Gastroesophageal sphincter (tissue), 3 donors: ENCODE results near the gene INAVA.
"Not testable (repeated sequence)": the region's sequence is repeated elsewhere in the genome, so short reads cannot be mapped to it uniquely, and the experiment has no call there.

Source experiments
- CTCF ChIP-seq, 4 experiments: fragments of 200-600 bp in 2 of 4; fragments of 450-650 bp in 2 of 4; sonication (generic) in 1 of 4; IDR thresholded peaks; one replicate each; pipeline ENCODE4 v1.5.1; 2017 to 2019; ENCODE audit warnings: antibody characterized with exemption in 4 of 4, mild to moderate bottlenecking in 2 of 4, moderate library complexity in 2 of 4
- EP300 ChIP-seq: sonication (generic); formaldehyde crosslinking; IDR thresholded peaks from one replicate; pipeline ENCODE4 v1.6.1; 2017; ENCODE audit warnings: antibody characterized with exemption, mild to moderate bottlenecking
- POLR2A ChIP-seq, 2 donors: fragments of 450-650 bp; IDR thresholded peaks; one replicate each; pipeline ENCODE4 v1.6.1; 2017; ENCODE audit warnings: antibody characterized with exemption in 2 of 2, mild to moderate bottlenecking in 2 of 2, moderate library complexity in 1 of 2
- POLR2AphosphoS5 ChIP-seq: sonication (generic); formaldehyde crosslinking; IDR thresholded peaks from one replicate; pipeline ENCODE4 v1.6.1; 2017; ENCODE audit warnings: antibody characterized with exemption

GRCh38 chr1:200962151-200962550 is 67.5 kb downstream of the INAVA start:
- not testable (repeated sequence) for TF ChIP-seq CTCF (IDR thresholded peaks at IDR 0.05); POLR2AphosphoS5; EP300; POLR2A (IDR thresholded peaks at IDR 0.05)
